ENCODE data around the gene ZNF750.

- TF ChIP-seq CTCF (IDR thresholded peaks at IDR 0.05) (no peak), POLR2A (IDR thresholded peaks at IDR 0.05) (no peak)
These were observed 21.9 kb downstream of the ZNF750 start for GRCh38 chr17:82817947-82818346.

Data from lower leg skin (tissue), 3 donors.